Nephron (organoid): ENCODE results near the gene NDRG2.
"Not testable (repeated sequence)": the region's sequence is repeated elsewhere in the genome, so short reads cannot be mapped to it uniquely, and the experiment has no call there.

Source experiments
- H3K27ac Mint-ChIP-seq, 3 experiments: 2 replicates each; pipeline ENCODE4 v1.8.0; 2020; ENCODE audit warnings: mixed read lengths in 3 of 3, mild to moderate bottlenecking in 2 of 3, moderate library complexity in 1 of 3
- H3K27me3 Mint-ChIP-seq: 2 replicates; pipeline ENCODE4 v1.8.0; 2021; ENCODE audit warnings: low read depth, mild to moderate bottlenecking, moderate library complexity, mixed read lengths
- H3K36me3 Mint-ChIP-seq: 2 replicates; pipeline ENCODE4 v1.8.0; 2020; ENCODE audit warnings: low read depth, mixed read lengths
- H3K4me1 Mint-ChIP-seq: 2 replicates; pipeline ENCODE4 v1.8.0; 2020; ENCODE audit warnings: mixed read lengths
- H3K4me3 Mint-ChIP-seq, 3 experiments: 2 replicates each; pipeline ENCODE4 v1.8.0; 2020; ENCODE audit warnings: mild to moderate bottlenecking in 3 of 3, mixed read lengths in 3 of 3, moderate library complexity in 2 of 3
- H3K9me3 Mint-ChIP-seq: 2 replicates; pipeline ENCODE4 v1.8.0; 2020; ENCODE audit warnings: mixed read lengths
- CTCF ChIP-seq, 3 experiments: fragments of 200-600 bp; sonication (generic); IDR thresholded peaks; one replicate each; pipeline ENCODE4 v1.5.0; 2021; ENCODE audit warnings: antibody characterized with exemption in 3 of 3; ENCODE audit not compliant: unreplicated experiment in 3 of 3

Gene NDRG2

GRCh38 chr14:20996521-20996920, 28.3 kb downstream of the NDRG2 start:
- no peak for TF ChIP-seq CTCF (IDR thresholded peaks at IDR 0.05; ENCODE audit: unreplicated experiment in 3 of 3)
- Mint-ChIP-seq H3K4me3 (no peak overlapping the region), H3K27ac (peak overlapping the region in 1 of 3 experiments; percentile 90), H3K27me3 (no peaks in the 10 kb centered on the region), H3K4me1 (peaks cover 5% of the 10 kb centered on the region), H3K36me3 (peaks cover 48% of the 10 kb centered on the region), H3K9me3 (no peaks in the 10 kb centered on the region)

- peak within 1 kb of the TSS; percentile 88 to 92 (median 89) for H3K4me3 Mint-ChIP-seq
- H3K9me3 Mint-ChIP-seq, result no peaks in the 10 kb centered on the region
- H3K27me3 Mint-ChIP-seq, result peaks cover 9% of the 10 kb centered on the region
- H3K36me3 Mint-ChIP-seq, result peaks cover 33% of the 10 kb centered on the region
- peak; percentile 34 to 55 (median 39) for TF ChIP-seq CTCF (IDR thresholded peaks at IDR 0.05; ENCODE audit: unreplicated experiment in 3 of 3)
- H3K4me1 Mint-ChIP-seq, result peaks cover 14% of the 10 kb centered on the region
- peak within 1 kb of the TSS; percentile 82 to 95 (median 84) for H3K27ac Mint-ChIP-seq
These were observed 34.9 kb downstream of the NDRG2 start, which contains the start of gene METTL17 for GRCh38 chr14:20989787-20990600. TSS of gene METTL17 (plus strand) at chr14:20989980. CDS start at chr14:20990003, 23 bp downstream.

GRCh38 chr14:20989471-20989786, 35.4 kb downstream of the NDRG2 start:
- H3K27me3 Mint-ChIP-seq, result peaks cover 15% of the 10 kb centered on the region
- peaks cover 14% of the 10 kb centered on the region for H3K4me1 Mint-ChIP-seq
- H3K4me3 Mint-ChIP-seq, result peak overlapping the region; percentile 88 to 92 (median 89)
- H3K27ac Mint-ChIP-seq, result peak overlapping the region; percentile 82 to 95 (median 84)
- H3K9me3 Mint-ChIP-seq, result no peaks in the 10 kb centered on the region
- peaks cover 27% of the 10 kb centered on the region for H3K36me3 Mint-ChIP-seq
- TF ChIP-seq CTCF (IDR thresholded peaks at IDR 0.05; ENCODE audit: unreplicated experiment in 3 of 3), result no peak

- peak overlapping the region; percentile 82 to 95 (median 88) for H3K27ac Mint-ChIP-seq
- TF ChIP-seq CTCF (IDR thresholded peaks at IDR 0.05; ENCODE audit: unreplicated experiment in 3 of 3), result no peak
- H3K27me3 Mint-ChIP-seq, result peaks cover 18% of the 10 kb centered on the region
- no peaks in the 10 kb centered on the region for H3K9me3 Mint-ChIP-seq
- peaks cover 22% of the 10 kb centered on the region for H3K36me3 Mint-ChIP-seq
- peak overlapping the region; percentile 71 to 82 (median 72) for H3K4me3 Mint-ChIP-seq
- peaks cover 15% of the 10 kb centered on the region for H3K4me1 Mint-ChIP-seq
These were observed 36.0 kb downstream of the NDRG2 start for GRCh38 chr14:20988717-20989470.

GRCh38 chr14:20986811-20987210, 38.0 kb downstream of the NDRG2 start:
- TF ChIP-seq CTCF (IDR thresholded peaks at IDR 0.05; ENCODE audit: unreplicated experiment in 3 of 3), result no peak
- Mint-ChIP-seq H3K36me3 (peaks cover 6% of the 10 kb centered on the region), H3K4me1 (peaks cover 26% of the 10 kb centered on the region)

GRCh38 chr14:20985650-20986049, 39.2 kb downstream of the NDRG2 start:
- peaks cover 22% of the 10 kb centered on the region for H3K27me3 Mint-ChIP-seq
- peaks cover 20% of the 10 kb centered on the region for H3K4me1 Mint-ChIP-seq
- H3K27ac Mint-ChIP-seq, H3K36me3 Mint-ChIP-seq, H3K9me3 Mint-ChIP-seq, H3K4me3 Mint-ChIP-seq: not testable (repeated sequence)

More at GRCh38 chr14:20986811-20987210, 38.0 kb downstream of the NDRG2 start:
- no peaks in the 10 kb centered on the region for H3K9me3 Mint-ChIP-seq
- peak overlapping the region in 2 of 3 experiments; percentile 39 to 52 for H3K4me3 Mint-ChIP-seq
- H3K27me3 Mint-ChIP-seq, result peaks cover 22% of the 10 kb centered on the region
- peak overlapping the region in 2 of 3 experiments; percentile 63 to 67 for H3K27ac Mint-ChIP-seq
